GM10248 (cell line): ENCODE results near the gene PAPLN.

Experiments used
- CTCF ChIA-PET: fragments of 300-600 bp; sonication (Branson Sonifier 250); formaldehyde crosslinking; extraction: SDS; loops from one replicate; lab custom pipeline; 2021; ENCODE audit warnings: antibody characterized with exemption; lab: Yijun Ruan, JAX
- POLR2A ChIA-PET: fragments of 350-650 bp; sonication (Branson Sonifier 250); formaldehyde crosslinking; extraction: SDS; loops from one replicate; lab custom pipeline; 2020; ENCODE audit warnings: antibody characterized with exemption; lab: Yijun Ruan, JAX
- DNase-seq: peaks from one replicate; pipeline ENCODE4 v3.0.0; 2012; ENCODE audit errors: extremely low spot score
- TF ChIP-seq, protein P1 (sequence below): IDR thresholded peaks from 2 replicates; pipeline ENCODE4 v1.5.1; 2012; ENCODE audit warnings: mild to moderate bottlenecking, low read depth; ENCODE audit errors: extremely low read depth, missing control alignments, control extremely low read depth

PAPLN gene

DNA sequence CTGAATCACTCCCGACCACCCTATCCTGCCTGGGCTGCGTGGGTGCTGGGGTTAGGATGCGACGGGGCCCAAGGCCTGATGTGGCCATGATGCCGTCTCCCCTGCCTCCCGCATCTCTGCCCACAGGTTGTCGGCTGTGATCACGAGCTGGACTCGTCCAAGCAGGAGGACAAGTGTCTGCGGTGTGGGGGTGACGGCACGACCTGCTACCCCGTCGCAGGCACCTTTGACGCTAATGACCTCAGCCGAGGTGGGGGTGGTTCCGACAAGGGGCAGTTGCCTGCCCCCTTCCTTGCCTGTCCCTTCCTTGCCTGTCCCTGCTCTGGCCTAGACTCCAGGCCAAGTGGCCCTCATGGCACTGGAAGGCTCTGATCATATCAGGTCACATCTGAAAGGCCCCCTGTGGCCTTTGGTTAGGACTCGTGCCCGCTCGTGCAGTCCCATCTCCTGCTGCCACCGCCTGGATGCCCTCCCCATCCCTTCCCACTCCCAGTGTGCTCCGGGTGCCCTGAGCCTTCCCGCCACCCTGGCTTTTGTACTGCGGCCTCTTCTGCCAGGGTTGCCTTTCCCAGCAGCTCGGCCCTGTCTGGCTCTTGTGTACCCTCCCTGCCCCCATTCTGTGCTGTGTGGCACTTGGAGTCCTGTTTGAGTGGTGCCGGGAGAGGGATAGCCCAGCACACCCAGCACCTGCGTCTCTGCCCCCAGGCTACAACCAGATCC is 13.6 kb downstream of the PAPLN start:
- CTCF ChIA-PET = interaction anchor here (0.9 kb wide), 1 partner anchor 19 kb away, joined by 3 read pairs; no protein-coding TSS in a partner anchor
- TF ChIP-seq, protein P1, sequence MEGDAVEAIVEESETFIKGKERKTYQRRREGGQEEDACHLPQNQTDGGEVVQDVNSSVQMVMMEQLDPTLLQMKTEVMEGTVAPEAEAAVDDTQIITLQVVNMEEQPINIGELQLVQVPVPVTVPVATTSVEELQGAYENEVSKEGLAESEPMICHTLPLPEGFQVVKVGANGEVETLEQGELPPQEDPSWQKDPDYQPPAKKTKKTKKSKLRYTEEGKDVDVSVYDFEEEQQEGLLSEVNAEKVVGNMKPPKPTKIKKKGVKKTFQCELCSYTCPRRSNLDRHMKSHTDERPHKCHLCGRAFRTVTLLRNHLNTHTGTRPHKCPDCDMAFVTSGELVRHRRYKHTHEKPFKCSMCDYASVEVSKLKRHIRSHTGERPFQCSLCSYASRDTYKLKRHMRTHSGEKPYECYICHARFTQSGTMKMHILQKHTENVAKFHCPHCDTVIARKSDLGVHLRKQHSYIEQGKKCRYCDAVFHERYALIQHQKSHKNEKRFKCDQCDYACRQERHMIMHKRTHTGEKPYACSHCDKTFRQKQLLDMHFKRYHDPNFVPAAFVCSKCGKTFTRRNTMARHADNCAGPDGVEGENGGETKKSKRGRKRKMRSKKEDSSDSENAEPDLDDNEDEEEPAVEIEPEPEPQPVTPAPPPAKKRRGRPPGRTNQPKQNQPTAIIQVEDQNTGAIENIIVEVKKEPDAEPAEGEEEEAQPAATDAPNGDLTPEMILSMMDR = no peak
- POLR2A ChIA-PET = no interaction called here
- DNase-seq = no peak

DNA sequence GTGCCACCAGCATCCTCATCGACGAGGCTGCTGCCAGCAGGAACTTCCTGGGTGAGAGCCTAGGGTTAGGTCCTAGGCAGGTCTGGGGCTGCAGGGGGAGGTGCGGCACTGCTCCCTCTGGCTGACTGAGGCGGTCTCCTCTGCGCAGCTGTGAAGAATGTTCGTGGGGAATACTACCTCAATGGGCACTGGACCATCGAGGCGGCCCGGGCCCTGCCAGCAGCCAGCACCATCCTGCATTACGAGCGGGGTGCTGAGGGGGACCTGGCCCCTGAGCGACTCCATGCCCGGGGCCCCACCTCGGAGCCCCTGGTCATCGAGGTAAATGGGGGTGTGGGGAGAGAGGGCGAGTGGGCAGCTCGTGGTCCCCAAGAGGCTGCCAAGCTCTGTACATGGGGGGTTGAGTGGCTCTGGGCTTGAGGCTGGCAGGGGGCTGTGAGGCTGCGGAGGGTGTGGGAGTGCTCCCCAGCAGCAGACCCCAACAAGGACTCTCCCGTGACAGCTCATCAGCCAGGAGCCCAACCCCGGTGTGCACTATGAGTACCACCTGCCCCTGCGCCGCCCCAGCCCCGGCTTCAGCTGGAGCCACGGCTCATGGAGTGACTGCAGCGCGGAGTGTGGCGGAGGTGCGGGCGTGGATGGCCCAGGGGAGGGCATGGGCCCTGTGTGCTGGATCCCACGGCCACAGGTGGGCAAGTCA is 14.4 kb downstream of the PAPLN start:
- POLR2A ChIA-PET = no interaction called here
- CTCF ChIA-PET = no interaction called here
- TF ChIP-seq, protein P1 = no peak
- no peak for DNase-seq

DNA sequence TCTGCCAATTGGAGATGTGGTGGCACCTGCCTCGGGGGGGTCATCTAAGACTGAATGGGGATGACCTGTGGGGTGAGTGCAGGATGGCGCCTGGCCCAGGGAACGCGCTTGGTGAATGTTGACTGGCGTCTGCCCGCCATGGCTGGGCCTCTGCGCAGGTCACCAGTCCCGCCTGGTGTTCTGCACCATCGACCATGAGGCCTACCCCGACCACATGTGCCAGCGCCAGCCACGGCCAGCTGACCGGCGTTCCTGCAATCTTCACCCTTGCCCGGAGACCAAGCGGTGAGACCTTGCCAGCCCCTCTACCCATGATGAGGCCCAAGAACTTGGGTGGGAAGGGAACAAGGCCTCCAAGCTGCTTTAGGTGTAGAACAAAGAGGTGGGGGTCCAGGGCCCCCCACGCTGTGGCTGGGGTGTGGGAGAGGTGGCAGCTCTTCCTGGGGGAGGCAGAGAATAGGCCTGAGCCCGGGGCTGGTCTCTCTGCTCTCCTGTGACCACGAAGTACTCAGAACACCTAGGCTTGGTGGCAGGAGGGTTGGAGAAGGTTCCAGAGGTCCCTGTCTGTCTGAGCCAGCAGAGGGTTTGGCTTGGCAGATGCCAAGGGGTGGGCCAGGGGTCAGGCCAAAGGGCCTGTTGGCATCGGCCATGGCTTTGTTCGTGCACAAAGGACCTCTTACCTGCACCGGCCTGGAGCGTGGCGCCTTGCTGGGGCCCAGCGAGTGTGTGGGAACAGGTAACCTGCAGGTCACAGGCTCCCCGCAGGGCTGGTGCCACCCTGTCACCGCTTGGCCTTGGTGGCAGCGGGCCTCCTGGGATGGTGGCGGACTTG is 15.4 kb downstream of the PAPLN start:
- CTCF ChIA-PET = interaction anchor here (0.7 kb wide), 1 partner anchor 21 kb away, joined by 3 read pairs; no protein-coding TSS in a partner anchor
- POLR2A ChIA-PET = no interaction called here
- TF ChIP-seq, protein P1 = no peak

DNA sequence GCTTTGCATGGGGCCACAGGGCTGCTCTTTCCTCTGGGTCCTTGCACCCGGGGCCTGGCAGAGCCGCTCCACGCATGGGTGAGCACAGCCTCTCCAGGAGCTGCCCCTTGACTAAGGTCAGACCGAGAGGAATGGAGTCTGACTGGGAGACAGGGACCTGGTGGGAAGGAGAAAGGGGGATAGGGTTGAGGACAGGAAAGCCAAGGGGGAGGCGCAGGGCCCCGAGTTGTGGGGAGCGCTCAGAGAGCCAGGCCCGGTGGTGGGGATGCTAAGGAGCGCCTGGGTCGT is 16.0 kb downstream of the PAPLN start:
- POLR2A ChIA-PET = no interaction called here
- no peak for DNase-seq
- CTCF ChIA-PET = no interaction called here
- TF ChIP-seq, protein P1 = no peak

More for the DNA sequence above, 15.4 kb downstream of the PAPLN start:
- no peak for DNase-seq

DNA sequence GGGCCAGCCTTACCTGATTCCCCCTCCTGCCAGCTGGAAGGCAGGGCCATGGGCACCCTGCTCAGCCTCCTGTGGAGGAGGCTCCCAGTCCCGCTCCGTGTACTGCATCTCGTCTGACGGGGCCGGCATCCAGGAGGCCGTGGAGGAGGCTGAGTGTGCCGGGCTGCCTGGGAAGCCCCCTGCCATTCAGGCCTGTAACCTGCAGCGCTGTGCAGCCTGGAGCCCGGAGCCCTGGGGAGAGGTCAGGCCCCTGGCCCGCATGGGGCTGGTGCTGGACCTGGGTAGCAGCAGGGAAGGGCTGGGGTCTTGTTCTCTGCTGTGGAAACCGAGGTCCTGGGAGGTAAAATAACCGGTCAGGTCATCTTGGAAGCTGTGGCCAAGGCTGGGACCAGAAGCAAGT is 16.4 kb downstream of the PAPLN start:
- CTCF ChIA-PET = interaction anchor here (1.0 kb wide), 1 partner anchor 10 kb away, joined by 4 read pairs; no protein-coding TSS in a partner anchor
- TF ChIP-seq, protein P1 = no peak
- no peak for DNase-seq
- POLR2A ChIA-PET = no interaction called here

DNA sequence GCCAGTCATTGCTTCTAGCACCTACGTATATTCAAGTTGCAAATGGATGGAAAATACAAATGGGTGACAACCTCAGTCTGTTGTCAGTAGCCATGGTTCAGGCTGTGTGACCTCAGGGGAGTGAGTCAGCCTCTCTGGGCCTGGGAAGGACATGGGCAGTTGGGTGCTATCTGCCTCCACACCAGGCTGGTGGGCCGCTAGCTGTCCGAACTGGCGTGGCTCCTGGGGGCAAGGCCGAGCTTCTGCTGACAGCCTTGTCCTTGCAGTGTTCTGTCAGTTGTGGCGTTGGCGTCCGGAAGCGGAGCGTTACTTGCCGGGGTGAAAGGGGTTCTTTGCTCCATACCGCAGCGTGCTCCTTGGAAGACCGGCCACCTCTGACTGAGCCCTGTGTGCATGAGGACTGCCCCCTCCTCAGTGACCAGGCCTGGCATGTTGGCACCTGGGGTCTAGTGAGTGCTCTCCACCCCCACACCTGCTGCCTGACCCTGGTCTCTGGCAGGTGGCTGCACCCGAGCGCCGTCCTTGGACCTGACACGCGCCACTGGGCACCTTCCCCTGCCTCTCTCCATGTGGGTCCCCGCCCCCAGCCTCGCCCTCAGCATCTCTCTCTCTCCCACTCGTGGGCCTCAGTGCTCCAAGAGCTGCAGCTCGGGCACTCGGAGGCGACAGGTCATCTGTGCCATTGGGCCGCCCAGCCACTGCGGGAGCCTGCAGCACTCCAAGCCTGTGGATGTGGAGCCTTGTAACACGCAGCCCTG is 17.1 kb downstream of the PAPLN start:
- no peak for DNase-seq
- POLR2A ChIA-PET = no interaction called here
- TF ChIP-seq, protein P1 = no peak
- CTCF ChIA-PET = interaction anchor here (1.0 to 1.1 kb wide), 2 partner anchors 10 to 19 kb away, joined by 4 read pairs; no protein-coding TSS in a partner anchor
